ENCODE data around the gene RAB3GAP2.
"Not testable (repeated sequence)": the region's sequence is repeated elsewhere in the genome, so short reads cannot be mapped to it uniquely, and the experiment has no call there.

RAB3GAP2 gene

DNA sequence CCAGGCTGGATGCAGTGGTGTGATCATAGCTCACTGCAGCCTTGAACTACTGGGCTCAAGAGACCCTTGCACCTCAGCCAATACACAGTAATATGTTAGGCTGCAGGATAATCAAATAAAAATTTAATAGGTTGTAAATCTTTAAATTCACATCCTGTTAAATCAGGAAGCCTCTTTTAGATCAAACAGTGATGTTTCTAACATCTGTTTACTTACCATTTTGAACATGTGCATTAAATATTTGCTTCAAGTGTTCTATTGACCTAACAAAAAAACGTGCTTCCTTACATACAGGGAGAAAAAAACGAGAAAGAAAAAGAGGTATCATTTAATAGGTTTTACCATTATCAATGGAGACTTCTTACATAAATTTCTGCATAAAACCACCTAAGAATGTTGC lies 107.7 kb downstream of the RAB3GAP2 start:
- TF ChIP-seq, protein P1, sequence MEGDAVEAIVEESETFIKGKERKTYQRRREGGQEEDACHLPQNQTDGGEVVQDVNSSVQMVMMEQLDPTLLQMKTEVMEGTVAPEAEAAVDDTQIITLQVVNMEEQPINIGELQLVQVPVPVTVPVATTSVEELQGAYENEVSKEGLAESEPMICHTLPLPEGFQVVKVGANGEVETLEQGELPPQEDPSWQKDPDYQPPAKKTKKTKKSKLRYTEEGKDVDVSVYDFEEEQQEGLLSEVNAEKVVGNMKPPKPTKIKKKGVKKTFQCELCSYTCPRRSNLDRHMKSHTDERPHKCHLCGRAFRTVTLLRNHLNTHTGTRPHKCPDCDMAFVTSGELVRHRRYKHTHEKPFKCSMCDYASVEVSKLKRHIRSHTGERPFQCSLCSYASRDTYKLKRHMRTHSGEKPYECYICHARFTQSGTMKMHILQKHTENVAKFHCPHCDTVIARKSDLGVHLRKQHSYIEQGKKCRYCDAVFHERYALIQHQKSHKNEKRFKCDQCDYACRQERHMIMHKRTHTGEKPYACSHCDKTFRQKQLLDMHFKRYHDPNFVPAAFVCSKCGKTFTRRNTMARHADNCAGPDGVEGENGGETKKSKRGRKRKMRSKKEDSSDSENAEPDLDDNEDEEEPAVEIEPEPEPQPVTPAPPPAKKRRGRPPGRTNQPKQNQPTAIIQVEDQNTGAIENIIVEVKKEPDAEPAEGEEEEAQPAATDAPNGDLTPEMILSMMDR (conservative IDR thresholded peaks at IDR 0.05): no peak
- no peak for TF ChIP-seq ZFX (IDR thresholded peaks at IDR 0.05)
- H3K27ac ChIP-seq: no peak overlapping the region

DNA sequence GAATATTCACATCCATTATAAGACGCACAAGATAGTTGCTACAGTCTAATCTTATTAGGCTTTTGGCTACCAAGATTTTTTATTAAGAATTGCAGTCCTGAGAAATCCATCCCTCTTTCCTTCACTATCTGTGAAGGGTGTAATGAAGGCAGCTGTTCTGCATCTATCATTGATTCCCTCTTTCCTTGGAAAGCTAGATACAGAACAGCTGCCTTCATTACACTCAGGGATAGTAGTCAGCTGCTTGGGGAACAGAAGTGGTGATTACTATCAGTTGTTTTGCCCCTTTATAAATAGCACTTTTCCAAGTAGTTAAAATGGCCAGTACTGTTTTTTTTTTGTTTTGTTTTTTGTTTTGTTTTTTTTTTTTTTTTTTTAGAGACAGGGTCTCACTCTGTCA lies 108.1 kb downstream of the RAB3GAP2 start:
- no peak overlapping the region for H3K27ac ChIP-seq
- TF ChIP-seq, protein P1 (conservative IDR thresholded peaks at IDR 0.05): no peak
- TF ChIP-seq ZFX (IDR thresholded peaks at IDR 0.05): no peak

DNA sequence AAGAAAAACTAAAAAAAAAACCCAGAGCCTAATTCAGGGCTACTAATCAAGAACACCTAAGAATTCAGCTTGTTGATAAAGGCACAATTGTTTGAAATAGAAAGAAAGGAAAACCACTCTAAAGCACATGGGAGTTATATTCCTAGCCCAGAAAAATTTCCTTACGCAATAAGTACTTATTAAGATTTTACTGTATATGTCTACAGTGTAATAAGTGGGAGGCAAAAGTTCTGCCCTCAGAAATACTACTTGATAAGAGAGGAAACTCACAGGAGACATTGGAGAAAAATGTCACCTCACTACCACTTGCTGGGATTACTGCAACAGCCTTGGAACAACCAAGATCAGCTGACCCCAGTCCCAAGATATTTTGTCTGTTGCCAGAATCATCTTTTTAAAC lies 112.2 kb downstream of the RAB3GAP2 start:
- TF ChIP-seq, protein P1 (conservative IDR thresholded peaks at IDR 0.05): no peak
- TF ChIP-seq ZFX (IDR thresholded peaks at IDR 0.05): no peak
- H3K27ac ChIP-seq: no peak overlapping the region

DNA sequence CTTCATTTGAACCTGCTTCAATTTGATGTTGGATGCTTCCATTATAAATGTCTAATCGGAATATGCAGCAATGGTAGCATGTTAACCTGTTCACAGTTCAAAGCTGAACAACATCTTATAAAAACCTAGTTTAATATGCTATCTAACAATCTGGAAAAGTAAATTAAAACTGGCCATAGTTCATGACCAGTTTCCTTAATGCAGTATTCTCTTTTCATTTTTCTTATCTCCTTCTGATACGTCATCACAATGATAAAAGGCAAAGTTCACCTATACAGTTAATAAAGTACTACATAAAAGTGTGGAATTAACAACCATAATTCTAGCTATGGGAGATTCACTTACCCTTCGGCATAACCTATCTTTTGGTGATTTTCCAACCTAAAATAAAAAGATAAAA lies 113.2 kb downstream of the RAB3GAP2 start:
- TF ChIP-seq, protein P1 (conservative IDR thresholded peaks at IDR 0.05): no peak
- H3K27ac ChIP-seq: no peak overlapping the region

DNA sequence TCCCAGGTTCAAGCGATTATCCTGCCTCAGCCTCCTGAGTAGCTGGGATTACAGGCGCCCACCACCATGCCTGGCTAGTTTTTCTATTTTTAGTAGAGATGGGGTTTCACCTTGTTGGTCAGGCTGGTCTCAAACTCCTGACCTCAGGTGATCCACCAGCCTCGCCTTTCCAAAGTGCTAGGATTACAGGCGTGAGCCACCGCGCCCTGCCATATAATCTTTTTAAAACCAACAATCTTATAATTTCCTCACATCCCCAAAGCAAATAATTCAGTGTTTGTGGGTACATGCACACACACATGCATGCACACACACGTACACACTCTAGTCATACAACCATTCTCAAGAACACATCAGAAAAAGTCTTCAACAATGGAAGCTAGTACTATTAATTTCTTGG lies 113.7 kb downstream of the RAB3GAP2 start:
- not testable (repeated sequence) for H3K27ac ChIP-seq

DNA sequence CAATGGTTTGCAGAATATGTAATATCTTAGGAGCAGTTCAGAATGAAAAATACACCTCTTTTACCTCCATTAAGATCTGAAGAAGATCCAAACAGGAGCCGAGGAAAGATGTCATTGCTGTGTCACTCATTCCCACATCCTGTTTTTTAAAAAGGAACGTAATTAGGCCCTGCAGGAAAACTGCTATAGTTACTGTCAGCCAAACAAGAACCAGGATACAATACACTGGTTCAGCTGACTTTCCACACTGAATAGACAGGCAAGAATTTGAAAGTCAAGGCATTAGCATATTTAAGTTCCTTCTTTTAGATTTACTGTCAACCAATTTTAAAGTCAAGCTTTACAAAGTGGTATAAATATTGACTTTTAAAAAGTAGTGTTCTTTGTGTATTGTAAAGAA lies 114.5 kb downstream of the RAB3GAP2 start:
- H3K27ac ChIP-seq: no peak overlapping the region

DNA sequence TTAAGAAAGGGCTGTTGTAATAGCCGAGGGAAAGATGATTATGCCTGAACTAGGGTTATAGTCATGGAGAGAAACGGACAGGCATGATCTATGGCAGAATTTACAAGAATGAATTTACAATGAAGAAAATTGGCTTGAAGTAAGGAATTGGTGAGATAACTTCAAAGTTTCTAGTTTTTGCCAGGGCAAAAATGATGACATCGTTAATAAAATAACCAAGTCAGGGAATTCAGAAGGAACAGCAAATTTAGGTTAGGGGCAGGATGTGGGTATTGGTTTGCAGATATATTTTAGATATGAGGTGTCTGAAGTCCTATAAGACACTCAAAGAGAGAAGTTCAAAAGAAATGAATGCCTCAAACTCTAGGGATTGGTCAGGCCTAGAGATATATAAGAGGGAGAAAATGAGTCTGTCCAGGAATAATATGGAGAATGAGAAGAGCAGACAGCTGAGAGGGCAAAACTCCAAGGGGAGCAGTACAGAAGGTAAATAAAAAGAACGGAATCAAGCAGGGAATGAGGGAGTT lies 115.6 kb downstream of the RAB3GAP2 start:
- no peak overlapping the region for H3K27ac ChIP-seq
- TF ChIP-seq, protein P1 (conservative IDR thresholded peaks at IDR 0.05): no peak
- no peak for TF ChIP-seq ZFX (IDR thresholded peaks at IDR 0.05)

More for the DNA sequence above, 114.5 kb downstream of the RAB3GAP2 start:
- no peak for TF ChIP-seq ZFX (IDR thresholded peaks at IDR 0.05)
- TF ChIP-seq, protein P1 (conservative IDR thresholded peaks at IDR 0.05): no peak

DNA sequence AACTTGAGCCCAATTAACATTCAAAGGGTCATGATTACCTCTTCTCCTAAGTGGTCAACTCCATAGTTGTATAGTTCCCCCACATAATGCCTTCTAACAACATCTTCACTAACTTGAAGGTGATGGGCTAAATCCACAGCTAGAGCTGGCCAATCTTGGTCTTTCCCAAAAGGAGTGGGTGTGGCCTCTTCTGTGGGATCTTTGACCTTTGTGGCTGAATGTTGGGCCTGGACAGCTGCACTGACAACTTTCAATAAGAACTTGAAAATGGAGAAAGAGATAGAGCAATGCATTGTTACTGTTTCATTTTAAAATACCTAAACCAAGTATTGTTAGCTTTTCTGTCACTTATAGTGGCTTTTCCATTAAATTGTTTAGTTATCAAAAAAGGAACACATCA lies 119.1 kb downstream of the RAB3GAP2 start:
- no peak for TF ChIP-seq ZFX (IDR thresholded peaks at IDR 0.05)
- TF ChIP-seq, protein P1 (conservative IDR thresholded peaks at IDR 0.05): no peak
- H3K27ac ChIP-seq: no peak overlapping the region
